Measurements from ENCODE around the gene CLIC3. TPM values are rescaled to one million over a fixed set of nuclear protein-coding genes. Genes with fewer than 3 reads are reported as not detected.

Gene CLIC3
- total RNA-seq, 2 experiments from 2014 or later: not detected

DNA sequence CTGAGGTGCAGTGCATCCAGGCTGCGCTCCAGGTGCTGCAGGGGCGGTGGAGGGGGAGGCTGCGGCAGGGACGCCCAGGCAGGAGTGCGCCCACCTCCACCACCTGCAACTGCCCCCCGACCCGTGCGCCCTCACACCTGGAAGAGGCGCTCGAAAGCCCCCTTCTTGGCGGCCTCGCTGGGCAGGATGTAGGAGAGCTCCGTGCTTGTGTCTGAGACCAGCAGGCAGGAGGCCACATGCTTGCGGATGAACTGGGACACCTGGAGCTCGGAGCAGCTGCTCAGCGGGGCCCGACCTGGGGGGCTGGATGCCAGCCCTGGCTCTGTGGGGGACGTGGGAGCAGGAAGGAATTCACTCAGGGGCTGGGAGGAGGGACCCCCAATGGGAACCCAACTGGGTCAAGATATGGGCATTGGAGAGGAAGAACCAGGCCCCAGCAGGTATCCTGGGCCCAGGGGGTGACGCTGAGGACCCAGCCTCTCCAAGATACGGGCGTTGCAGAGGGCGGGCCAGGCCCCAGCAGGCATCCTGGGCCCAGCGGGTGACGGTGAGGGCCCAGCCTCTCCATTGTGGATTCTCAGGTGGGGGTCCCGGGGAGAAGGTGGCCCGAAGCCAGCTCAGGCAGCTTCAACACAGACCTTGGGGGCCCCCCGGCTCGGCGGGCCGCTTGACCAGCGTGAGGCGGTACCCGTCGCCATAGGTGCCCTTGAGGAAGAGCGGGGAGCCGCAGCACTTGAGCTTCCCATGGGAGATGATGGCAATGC is 18.6 kb upstream of the CLIC3 start:
- Histone ChIP-seq H3K9me3 (ENCODE audit: low read length) (no peaks in the 10 kb centered on the region), H3K27ac (ENCODE audit: low read depth, low read length, poor library complexity, severe bottlenecking) (no peak overlapping the region), H3K36me3 (ENCODE audit: insufficient read depth, low read length) (no peaks in the 10 kb centered on the region), H4K20me1 (ENCODE audit: insufficient read depth, low read length) (no peaks in the 10 kb centered on the region), H3K4me3 (ENCODE audit: low read depth, low read length, poor library complexity, severe bottlenecking) (no peak overlapping the region), H3K9me2 (ENCODE audit: insufficient read depth, low read length) (no peaks in the 10 kb centered on the region), H3K79me2 (ENCODE audit: insufficient read depth, low read depth, low read length) (no peaks in the 10 kb centered on the region), H3K4me2 (ENCODE audit: low read length) (no peak overlapping the region), H2AFZ (ENCODE audit: low read length) (no peak overlapping the region), H3K4me1 (ENCODE audit: insufficient read depth, low read length, poor library complexity, severe bottlenecking) (peaks cover 9% of the 10 kb centered on the region)
- intact Hi-C loops (cut with micrococcal nuclease; ENCODE audit: unreplicated experiment): no loop called here
- no peak for DNase-seq (ENCODE audit: low spot score)
- no TSS peak for BruUV-seq (replicated peaks)
- POLR2A ChIA-PET: no interaction called here
- CTCF ChIA-PET (ENCODE audit: unreplicated experiment): no interaction called here
- no peak for TF ChIP-seq EZH2phosphoT487 (IDR thresholded peaks at IDR 0.05; ENCODE audit: borderline replicate concordance, low read depth, low read length)
- TF ChIP-seq, protein P1, sequence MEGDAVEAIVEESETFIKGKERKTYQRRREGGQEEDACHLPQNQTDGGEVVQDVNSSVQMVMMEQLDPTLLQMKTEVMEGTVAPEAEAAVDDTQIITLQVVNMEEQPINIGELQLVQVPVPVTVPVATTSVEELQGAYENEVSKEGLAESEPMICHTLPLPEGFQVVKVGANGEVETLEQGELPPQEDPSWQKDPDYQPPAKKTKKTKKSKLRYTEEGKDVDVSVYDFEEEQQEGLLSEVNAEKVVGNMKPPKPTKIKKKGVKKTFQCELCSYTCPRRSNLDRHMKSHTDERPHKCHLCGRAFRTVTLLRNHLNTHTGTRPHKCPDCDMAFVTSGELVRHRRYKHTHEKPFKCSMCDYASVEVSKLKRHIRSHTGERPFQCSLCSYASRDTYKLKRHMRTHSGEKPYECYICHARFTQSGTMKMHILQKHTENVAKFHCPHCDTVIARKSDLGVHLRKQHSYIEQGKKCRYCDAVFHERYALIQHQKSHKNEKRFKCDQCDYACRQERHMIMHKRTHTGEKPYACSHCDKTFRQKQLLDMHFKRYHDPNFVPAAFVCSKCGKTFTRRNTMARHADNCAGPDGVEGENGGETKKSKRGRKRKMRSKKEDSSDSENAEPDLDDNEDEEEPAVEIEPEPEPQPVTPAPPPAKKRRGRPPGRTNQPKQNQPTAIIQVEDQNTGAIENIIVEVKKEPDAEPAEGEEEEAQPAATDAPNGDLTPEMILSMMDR (conservative IDR thresholded peaks at IDR 0.05; ENCODE audit: low read length): no peak

GRCh38 chr9:137014166-137014565 is 17.8 kb upstream of the CLIC3 start:
- Histone ChIP-seq H3K9me3 (ENCODE audit: low read length) (no peaks in the 10 kb centered on the region), H3K27ac (ENCODE audit: low read depth, low read length, poor library complexity, severe bottlenecking) (no peak overlapping the region), H3K4me2 (ENCODE audit: low read length) (no peak overlapping the region), H3K36me3 (ENCODE audit: insufficient read depth, low read length) (no peaks in the 10 kb centered on the region), H3K4me1 (ENCODE audit: insufficient read depth, low read length, poor library complexity, severe bottlenecking) (peaks cover 1% of the 10 kb centered on the region), H2AFZ (ENCODE audit: low read length) (no peak overlapping the region), H3K9me2 (ENCODE audit: insufficient read depth, low read length) (no peaks in the 10 kb centered on the region), H4K20me1 (ENCODE audit: insufficient read depth, low read length) (no peaks in the 10 kb centered on the region), H3K79me2 (ENCODE audit: insufficient read depth, low read depth, low read length) (no peaks in the 10 kb centered on the region), H3K4me3 (ENCODE audit: low read depth, low read length, poor library complexity, severe bottlenecking) (no peak overlapping the region)
- ChIA-PET CTCF (ENCODE audit: unreplicated experiment) (no interaction called here), POLR2A (no interaction called here)
- DNase-seq (ENCODE audit: low spot score): no peak
- no TSS peak for BruUV-seq (replicated peaks)
- intact Hi-C loops (cut with micrococcal nuclease; ENCODE audit: unreplicated experiment): no loop called here
- TF ChIP-seq EZH2phosphoT487 (IDR thresholded peaks at IDR 0.05; ENCODE audit: borderline replicate concordance, low read depth, low read length): no peak
- TF ChIP-seq, protein P1 (conservative IDR thresholded peaks at IDR 0.05; ENCODE audit: low read length): no peak

DNA sequence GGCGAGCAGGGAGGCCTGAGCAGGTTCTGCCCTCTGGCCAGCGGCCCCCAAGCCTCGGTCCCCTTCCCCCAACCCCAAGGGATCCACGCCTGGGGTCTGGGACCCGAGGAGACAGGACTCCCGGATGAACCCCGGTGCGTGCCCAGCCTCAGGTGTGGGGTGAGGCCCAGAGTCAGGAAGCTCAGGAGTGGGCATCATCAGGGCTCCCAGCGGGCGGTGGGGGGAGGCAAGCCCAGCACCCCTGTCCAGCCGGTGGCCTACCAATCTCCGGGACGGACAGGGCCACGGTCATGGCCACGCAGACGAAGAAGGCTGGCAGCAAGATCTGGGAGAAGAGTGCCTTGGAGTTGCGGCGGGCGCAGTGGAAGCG is 17.2 kb upstream of the CLIC3 start:
- TF ChIP-seq, protein P1 (conservative IDR thresholded peaks at IDR 0.05; ENCODE audit: low read length): no peak
- TF ChIP-seq EZH2phosphoT487 (IDR thresholded peaks at IDR 0.05; ENCODE audit: borderline replicate concordance, low read depth, low read length): no peak
- intact Hi-C loops (cut with micrococcal nuclease; ENCODE audit: unreplicated experiment): no loop called here
- Histone ChIP-seq H3K79me2 (ENCODE audit: insufficient read depth, low read depth, low read length) (no peaks in the 10 kb centered on the region), H3K36me3 (ENCODE audit: insufficient read depth, low read length) (no peaks in the 10 kb centered on the region), H3K4me2 (ENCODE audit: low read length) (no peak overlapping the region), H3K9me3 (ENCODE audit: low read length) (no peaks in the 10 kb centered on the region), H3K4me1 (ENCODE audit: insufficient read depth, low read length, poor library complexity, severe bottlenecking) (peaks cover 4% of the 10 kb centered on the region), H2AFZ (ENCODE audit: low read length) (no peak overlapping the region), H3K9me2 (ENCODE audit: insufficient read depth, low read length) (no peaks in the 10 kb centered on the region), H3K27ac (ENCODE audit: low read depth, low read length, poor library complexity, severe bottlenecking) (no peak overlapping the region), H4K20me1 (ENCODE audit: insufficient read depth, low read length) (no peaks in the 10 kb centered on the region), H3K4me3 (ENCODE audit: low read depth, low read length, poor library complexity, severe bottlenecking) (no peak overlapping the region)
- no TSS peak for BruUV-seq (replicated peaks)
- ChIA-PET POLR2A (no interaction called here), CTCF (ENCODE audit: unreplicated experiment) (no interaction called here)
- no peak for DNase-seq (ENCODE audit: low spot score)
